Ishikawa (cell line): Measurements from ENCODE around the gene ZNF593OS.

Experiments
- CEBPB ChIP-seq: IDR thresholded peaks from 2 replicates; pipeline ENCODE4 v1.6.1; 2012
- CREB1 ChIP-seq: IDR thresholded peaks from 2 replicates; pipeline ENCODE4 v1.6.1; 2012; ENCODE audit warnings: low read depth
- EGR1 ChIP-seq: IDR thresholded peaks from 2 replicates; pipeline ENCODE4 v1.6.1; 2012
- EP300 ChIP-seq: IDR thresholded peaks from 2 replicates; pipeline ENCODE4 v1.6.1; 2012; ENCODE audit warnings: borderline replicate concordance
- FOXM1 ChIP-seq: IDR thresholded peaks from 2 replicates; pipeline ENCODE4 v1.6.1; 2012; ENCODE audit warnings: low read depth, borderline replicate concordance
- NFIC ChIP-seq: IDR thresholded peaks from 2 replicates; pipeline ENCODE4 v1.6.1; 2012
- RAD21 ChIP-seq: IDR thresholded peaks from 2 replicates; pipeline ENCODE4 v1.6.1; 2012; ENCODE audit warnings: low read depth
- TAF1 ChIP-seq: IDR thresholded peaks from 2 replicates; pipeline ENCODE4 v1.6.1; 2012; ENCODE audit warnings: low read depth, mild to moderate bottlenecking
- TCF12 ChIP-seq: IDR thresholded peaks from 2 replicates; pipeline ENCODE4 v1.6.1; 2012; ENCODE audit warnings: low read depth
- TEAD4 ChIP-seq: IDR thresholded peaks from 2 replicates; pipeline ENCODE4 v1.6.1; 2012
- YY1 ChIP-seq: IDR thresholded peaks from 2 replicates; pipeline ENCODE4 v1.6.1; 2012; ENCODE audit warnings: low read depth
- ZBTB7A ChIP-seq: IDR thresholded peaks from 2 replicates; pipeline ENCODE4 v1.6.1; 2012; ENCODE audit warnings: low read depth
- TF ChIP-seq, protein P1 (sequence below): IDR thresholded peaks from 2 replicates; pipeline ENCODE4 v1.6.1; 2012; ENCODE audit warnings: low read depth, mild to moderate bottlenecking
- TF ChIP-seq, protein P2 (sequence below): IDR thresholded peaks from 2 replicates; pipeline ENCODE4 v1.6.1; 2012
- TF ChIP-seq, protein P3 (sequence below): IDR thresholded peaks from 2 replicates; pipeline ENCODE4 v1.6.1; 2012

ZNF593OS gene

DNA sequence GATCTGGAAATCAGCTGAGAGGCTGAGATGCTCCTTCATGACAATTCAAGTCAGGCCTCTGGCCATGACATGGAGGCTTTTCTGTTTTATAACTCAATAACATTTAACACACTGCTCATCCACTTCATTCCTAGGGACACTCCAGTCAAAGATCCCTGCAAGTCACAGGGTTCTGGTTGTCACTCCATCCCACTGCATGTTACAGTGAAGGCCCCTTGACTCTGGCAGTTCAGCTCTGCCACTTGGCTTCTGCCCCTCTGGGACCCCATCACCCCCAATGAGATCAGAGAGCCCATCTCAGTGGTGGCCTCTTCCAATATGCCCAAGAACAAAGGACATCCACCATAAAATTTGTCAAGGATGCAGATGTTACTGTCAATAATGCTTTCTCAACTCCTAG, 22.7 kb downstream of the ZNF593OS start:
- TF ChIP-seq, protein P1, sequence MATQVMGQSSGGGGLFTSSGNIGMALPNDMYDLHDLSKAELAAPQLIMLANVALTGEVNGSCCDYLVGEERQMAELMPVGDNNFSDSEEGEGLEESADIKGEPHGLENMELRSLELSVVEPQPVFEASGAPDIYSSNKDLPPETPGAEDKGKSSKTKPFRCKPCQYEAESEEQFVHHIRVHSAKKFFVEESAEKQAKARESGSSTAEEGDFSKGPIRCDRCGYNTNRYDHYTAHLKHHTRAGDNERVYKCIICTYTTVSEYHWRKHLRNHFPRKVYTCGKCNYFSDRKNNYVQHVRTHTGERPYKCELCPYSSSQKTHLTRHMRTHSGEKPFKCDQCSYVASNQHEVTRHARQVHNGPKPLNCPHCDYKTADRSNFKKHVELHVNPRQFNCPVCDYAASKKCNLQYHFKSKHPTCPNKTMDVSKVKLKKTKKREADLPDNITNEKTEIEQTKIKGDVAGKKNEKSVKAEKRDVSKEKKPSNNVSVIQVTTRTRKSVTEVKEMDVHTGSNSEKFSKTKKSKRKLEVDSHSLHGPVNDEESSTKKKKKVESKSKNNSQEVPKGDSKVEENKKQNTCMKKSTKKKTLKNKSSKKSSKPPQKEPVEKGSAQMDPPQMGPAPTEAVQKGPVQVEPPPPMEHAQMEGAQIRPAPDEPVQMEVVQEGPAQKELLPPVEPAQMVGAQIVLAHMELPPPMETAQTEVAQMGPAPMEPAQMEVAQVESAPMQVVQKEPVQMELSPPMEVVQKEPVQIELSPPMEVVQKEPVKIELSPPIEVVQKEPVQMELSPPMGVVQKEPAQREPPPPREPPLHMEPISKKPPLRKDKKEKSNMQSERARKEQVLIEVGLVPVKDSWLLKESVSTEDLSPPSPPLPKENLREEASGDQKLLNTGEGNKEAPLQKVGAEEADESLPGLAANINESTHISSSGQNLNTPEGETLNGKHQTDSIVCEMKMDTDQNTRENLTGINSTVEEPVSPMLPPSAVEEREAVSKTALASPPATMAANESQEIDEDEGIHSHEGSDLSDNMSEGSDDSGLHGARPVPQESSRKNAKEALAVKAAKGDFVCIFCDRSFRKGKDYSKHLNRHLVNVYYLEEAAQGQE = no peak
- TF ChIP-seq TAF1 (no peak), ZBTB7A (no peak), RAD21 (no peak), FOXM1 (no peak), TCF12 (no peak), CREB1 (no peak), EP300 (no peak), NFIC (no peak), CEBPB (no peak), YY1 (no peak), EGR1 (no peak), TEAD4 (no peak)
- TF ChIP-seq, protein P2, sequence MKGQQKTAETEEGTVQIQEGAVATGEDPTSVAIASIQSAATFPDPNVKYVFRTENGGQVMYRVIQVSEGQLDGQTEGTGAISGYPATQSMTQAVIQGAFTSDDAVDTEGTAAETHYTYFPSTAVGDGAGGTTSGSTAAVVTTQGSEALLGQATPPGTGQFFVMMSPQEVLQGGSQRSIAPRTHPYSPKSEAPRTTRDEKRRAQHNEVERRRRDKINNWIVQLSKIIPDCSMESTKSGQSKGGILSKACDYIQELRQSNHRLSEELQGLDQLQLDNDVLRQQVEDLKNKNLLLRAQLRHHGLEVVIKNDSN = no peak
- TF ChIP-seq, protein P3, sequence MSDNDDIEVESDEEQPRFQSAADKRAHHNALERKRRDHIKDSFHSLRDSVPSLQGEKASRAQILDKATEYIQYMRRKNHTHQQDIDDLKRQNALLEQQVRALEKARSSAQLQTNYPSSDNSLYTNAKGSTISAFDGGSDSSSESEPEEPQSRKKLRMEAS = no peak

DNA sequence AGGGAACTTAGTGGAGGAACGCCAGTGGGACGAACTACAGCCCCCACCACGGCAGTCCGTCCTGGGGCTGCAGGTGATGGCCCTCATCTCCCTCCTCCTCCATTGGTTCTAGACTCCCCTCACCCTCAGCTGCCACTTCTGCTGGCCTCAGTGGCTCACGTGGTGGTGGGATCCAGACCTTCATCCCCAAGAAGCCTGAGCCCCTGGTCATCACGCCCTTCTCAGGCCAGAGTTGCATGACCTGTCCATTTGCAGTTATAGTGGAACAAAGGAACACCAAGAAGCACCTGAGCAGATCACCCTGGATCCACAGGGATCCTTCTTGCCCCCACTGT, 25.7 kb downstream of the ZNF593OS start:
- no peak for TF ChIP-seq CEBPB
- TF ChIP-seq, protein P1 = no peak
- TF ChIP-seq TEAD4 = no peak
- no peak for TF ChIP-seq TCF12
- no peak for TF ChIP-seq EP300
- no peak for TF ChIP-seq EGR1
- TF ChIP-seq, protein P2 = no peak
- TF ChIP-seq ZBTB7A = no peak
- TF ChIP-seq, protein P3 = no peak

DNA sequence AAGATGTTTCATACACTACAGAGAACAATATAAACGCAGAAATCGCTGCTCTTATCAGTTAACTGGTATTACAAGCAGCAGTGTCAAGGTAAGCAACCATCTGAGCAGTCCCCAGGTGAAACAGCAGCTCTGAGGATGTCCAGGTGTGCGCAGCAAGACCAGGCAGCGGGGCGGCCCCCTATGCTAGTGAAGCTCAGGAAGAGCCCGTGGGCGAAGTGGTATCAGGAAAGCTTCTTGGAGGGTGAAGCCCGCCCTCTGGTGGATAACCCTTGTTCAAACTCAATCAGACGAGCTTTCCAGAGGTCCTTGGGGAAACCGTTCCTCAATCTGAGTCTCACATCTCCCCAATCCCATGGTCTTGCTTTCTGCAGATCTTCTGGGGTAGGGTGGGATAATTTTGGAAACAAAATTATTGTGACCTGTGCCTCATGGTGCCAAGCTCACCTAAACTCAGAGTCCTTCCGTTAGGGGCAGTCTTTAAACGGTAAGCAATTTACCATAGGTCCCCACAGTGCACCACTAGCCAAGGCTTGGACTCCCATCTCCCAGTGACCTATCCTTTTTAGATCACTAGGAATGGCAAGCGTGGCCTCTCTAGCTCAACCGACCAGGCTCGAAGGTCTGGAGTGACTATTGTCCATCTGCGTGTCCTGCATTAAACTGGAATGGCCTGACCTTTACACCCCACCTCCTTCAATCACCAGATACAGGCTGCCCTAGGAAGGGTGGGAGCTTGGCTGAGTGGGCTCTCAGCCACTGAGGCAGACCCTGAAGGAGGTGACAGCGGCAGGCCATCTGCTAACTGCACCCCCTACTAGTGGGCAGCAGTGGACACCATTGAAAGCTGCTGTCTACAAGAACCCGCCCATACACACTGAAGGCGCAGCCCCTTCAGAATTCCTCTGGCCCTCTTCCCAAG, 26.3 kb downstream of the ZNF593OS start:
- TF ChIP-seq TAF1 = no peak
- peak; percentile 89 for TF ChIP-seq RAD21
- no peak for TF ChIP-seq NFIC
- no peak for TF ChIP-seq TCF12
- TF ChIP-seq ZBTB7A = no peak
- no peak for TF ChIP-seq FOXM1

DNA sequence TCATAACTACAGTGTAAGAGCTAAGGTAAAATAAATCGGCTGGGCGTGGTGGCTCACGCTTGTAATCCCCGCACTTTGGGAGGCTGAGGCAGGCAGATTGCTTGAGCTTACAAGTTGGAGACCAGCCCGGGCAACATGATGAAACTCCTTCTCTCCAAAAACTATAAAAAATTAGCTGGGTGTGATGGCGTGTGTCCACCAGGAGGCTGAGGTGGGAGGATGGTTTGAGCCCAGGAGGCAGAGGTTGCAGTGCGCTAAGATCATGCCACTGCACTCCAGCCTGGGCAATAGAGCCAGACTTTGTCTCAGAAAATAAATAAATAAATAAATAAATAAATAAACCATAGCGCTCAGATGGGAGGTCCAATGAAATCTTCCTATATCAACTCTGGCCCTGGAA, 29.5 kb downstream of the ZNF593OS start:
- no peak for TF ChIP-seq TAF1
- TF ChIP-seq CEBPB = no peak
- no peak for TF ChIP-seq EGR1
- TF ChIP-seq NFIC = no peak
- TF ChIP-seq EP300 = no peak
- TF ChIP-seq TEAD4 = no peak
- no peak for TF ChIP-seq FOXM1
- TF ChIP-seq ZBTB7A = no peak
- TF ChIP-seq, protein P2 = no peak
- TF ChIP-seq, protein P1 = no peak
- TF ChIP-seq TCF12 = no peak
- TF ChIP-seq YY1 = no peak
